Endothelial cell of umbilical vein (primary cell): ENCODE results near the gene HLA-DQA2. TPM values are rescaled to one million over a fixed set of nuclear protein-coding genes. Genes with fewer than 3 reads are reported as not detected.

Experiments used
- BruUV-seq: library from RNA; stranded (reverse); fragments of 400-500 nt; replicated peaks from 2 replicates; lab custom pipeline; 2021; lab: Mats Ljungman, UMichigan
- CTCF ChIA-PET: fragments of 300-600, 350-600 bp; sonication (Branson Sonifier 250); formaldehyde crosslinking; loops from one replicate; lab custom pipeline; 2021; ENCODE audit warnings: antibody characterized with exemption, inconsistent platforms; lab: Charles Lee
- POLR2A ChIA-PET: fragments of 300-600, 350-600 bp; sonication (Branson Sonifier 250); formaldehyde crosslinking; loops from one replicate; lab custom pipeline; 2021; ENCODE audit warnings: antibody characterized with exemption, inconsistent platforms; lab: Charles Lee
- DNase-seq: peaks from one replicate; pipeline ENCODE4 v3.0.0-alpha.2; 2011; ENCODE audit warnings: low read depth, low spot score
- FAIRE-seq: peaks from 2 replicates; lab custom pipeline; 2011; peaks lifted over from hg19 to GRCh38; lab: Jason Lieb, UNC
- H2AFZ ChIP-seq: 2 replicates; pipeline ENCODE4 v1.6.0; 2012; ENCODE audit warnings: low read depth, low read length, control low read depth, inconsistent platforms
- H3K27ac ChIP-seq: 2 replicates; pipeline ENCODE4 v1.5.1; 2011; ENCODE audit warnings: low read depth, mild to moderate bottlenecking, control low read depth, low read length, moderate library complexity; ENCODE audit not compliant: insufficient read depth
- H3K27me3 ChIP-seq, 2 experiments: 2 replicates each; pipeline versions ENCODE4 v1.6.0 to v1.6.1; 2011; ENCODE audit warnings: low read length in 2 of 2, mixed read lengths in 1 of 2; ENCODE audit not compliant: control insufficient read depth in 2 of 2, insufficient read depth in 2 of 2
- H3K36me3 ChIP-seq, 2 experiments: 2 replicates in 1 of 2; 3 replicates in 1 of 2; pipeline ENCODE4 v1.5.1; 2011; ENCODE audit warnings: low read length in 2 of 2, mild to moderate bottlenecking in 1 of 2, moderate library complexity in 1 of 2; ENCODE audit not compliant: control insufficient read depth in 2 of 2, insufficient read depth in 2 of 2; ENCODE audit errors: extremely low read depth in 1 of 2
- H3K4me1 ChIP-seq: 3 replicates; pipeline ENCODE4 v1.5.1; 2011; ENCODE audit warnings: mild to moderate bottlenecking, low read length; ENCODE audit not compliant: control insufficient read depth, insufficient read depth; ENCODE audit errors: extremely low read depth
- H3K4me2 ChIP-seq: 2 replicates; pipeline ENCODE4 v1.6.1; 2011; ENCODE audit warnings: low read length, control low read depth, mixed read lengths; ENCODE audit not compliant: insufficient read depth
- H3K4me3 ChIP-seq, 3 experiments: fragments of 200-600 bp in 1 of 3; sonication (generic), shearing (Covaris generic) in 1 of 3; replicated peaks in 1 of 3; 2 replicates each; pipeline ENCODE4 v1.5.1; 2011 to 2016; ENCODE audit warnings: control low read depth in 3 of 3, low read length in 3 of 3, mild to moderate bottlenecking in 2 of 3, inconsistent platforms in 1 of 3, low read depth in 1 of 3, moderate library complexity in 1 of 3; ENCODE audit not compliant: insufficient read depth in 1 of 3
- H3K79me2 ChIP-seq: 2 replicates; pipeline ENCODE4 v1.6.0; 2012; ENCODE audit warnings: low read length, inconsistent platforms; ENCODE audit not compliant: control insufficient read depth, insufficient read depth
- H3K9ac ChIP-seq: replicated peaks from 2 replicates; pipeline ENCODE3; 2011; ENCODE audit warnings: low read length, control low read depth; ENCODE audit not compliant: insufficient read depth; ENCODE audit errors: extremely low read depth
- H3K9me1 ChIP-seq: replicated peaks from 3 replicates; pipeline ENCODE4 v1.6.0; 2011; ENCODE audit warnings: mild to moderate bottlenecking, low read length; ENCODE audit not compliant: control insufficient read depth, insufficient read depth; ENCODE audit errors: extremely low read depth
- H3K9me3 ChIP-seq: replicated peaks from 2 replicates; pipeline ENCODE4 v1.5.1; 2012; ENCODE audit warnings: low read length, inconsistent platforms; ENCODE audit not compliant: control insufficient read depth, insufficient read depth
- H4K20me1 ChIP-seq: replicated peaks from 2 replicates; pipeline ENCODE3; 2011; ENCODE audit warnings: mild to moderate bottlenecking, low read length; ENCODE audit not compliant: control insufficient read depth, insufficient read depth; ENCODE audit errors: extremely low read depth
- CTCF ChIP-seq, 2 donors: IDR thresholded peaks; 1 replicate in 1 of 2; 2 replicates in 1 of 2; pipeline ENCODE4 v1.5.1; 2011; ENCODE audit warnings: low read length in 2 of 2, mild to moderate bottlenecking in 2 of 2, moderate library complexity in 2 of 2, control low read depth in 1 of 2, inconsistent platforms in 1 of 2, low read depth in 1 of 2; ENCODE audit not compliant: insufficient read depth in 1 of 2; ENCODE audit errors: extremely low read depth in 1 of 2
- EZH2 ChIP-seq: IDR thresholded peaks from 2 replicates; pipeline ENCODE4 v1.6.1; 2012; ENCODE audit warnings: borderline replicate concordance, low read depth, mild to moderate bottlenecking, moderate library complexity, low read length, inconsistent platforms; ENCODE audit not compliant: severe bottlenecking
- FOS ChIP-seq: IDR thresholded peaks from 2 replicates; pipeline ENCODE4 v1.6.1; 2011; ENCODE audit warnings: mild to moderate bottlenecking, low read length, moderate library complexity, borderline replicate concordance; ENCODE audit not compliant: insufficient read depth
- GATA2 ChIP-seq: IDR thresholded peaks from 2 replicates; pipeline ENCODE4 v1.7.0; 2011; ENCODE audit warnings: low read depth, mild to moderate bottlenecking, moderate library complexity, mixed read lengths, low read length; ENCODE audit not compliant: insufficient read length, insufficient read depth
- JUN ChIP-seq: IDR thresholded peaks from 2 replicates; pipeline ENCODE4 v1.6.1; 2011; ENCODE audit warnings: borderline replicate concordance, low read depth; ENCODE audit not compliant: insufficient read length, insufficient read depth
- MAX ChIP-seq: IDR thresholded peaks from 2 replicates; pipeline ENCODE4 v1.6.1; 2011; ENCODE audit not compliant: insufficient read depth, insufficient read length
- MYC ChIP-seq: IDR thresholded peaks from one replicate; pipeline ENCODE4 v1.6.1; 2011; ENCODE audit warnings: mild to moderate bottlenecking, low read depth, low read length
- POLR2A ChIP-seq: IDR thresholded peaks from 2 replicates; pipeline ENCODE4 v1.6.1; 2012; ENCODE audit warnings: low read depth, mild to moderate bottlenecking, control low read depth, low read length
- POLR2AphosphoS5 ChIP-seq: IDR thresholded peaks from 2 replicates; pipeline ENCODE4 v1.6.1; 2012; ENCODE audit warnings: low read depth, mild to moderate bottlenecking, control low read depth, low read length, moderate library complexity; ENCODE audit not compliant: insufficient read depth
- dilution Hi-C: fragments of 300-500 bp; cut with MboI; formaldehyde crosslinking; loops from one replicate; pipeline ENCODE4 v1.15.0; 2019; ENCODE audit warnings: low sequenced_read_pairs; ENCODE audit not compliant: extremely low pct_ligation_motif_present
- intact Hi-C: fragments of 100-400 bp; cut with micrococcal nuclease; formaldehyde crosslinking; loops from one replicate; pipeline ENCODE4 v1.10.0; 2022
- polyA plus RNA-seq, 4 experiments: library from polyadenylated mRNA; depleted of rRNA in 3 of 4; stranded (reverse) in 3 of 4; unstranded in 1 of 4; fragments of >200 nt; gene quantifications; 2 replicates each; pipeline versions ENCODE4 v1.2.1 to v1.2.3, GENCODE V29; 2011 to 2012; ENCODE audit warnings: missing spikeins in 1 of 4
- total RNA-seq: library from RNA; stranded (reverse); gene quantifications from 2 replicates; pipeline ENCODE4 v1.2.3, GENCODE V29; 2021

HLA-DQA2 gene
- total and polyA plus RNA-seq, 2 donors (not counting 3 experiments of a cell fraction or from before 2014, with no cell fraction given), result not detected

- H3K27me3 ChIP-seq, result peaks cover 2 to 25% of the 10 kb centered on the region in 2 experiments
- H3K9me1 ChIP-seq, result no peaks in the 10 kb centered on the region
- intact Hi-C loops, result no loop called here
- dilution Hi-C loops, result no loop called here
- no peaks in the 10 kb centered on the region for H3K4me1 ChIP-seq
- H3K4me3 ChIP-seq, result no peak overlapping the region
- no peaks in the 10 kb centered on the region for H3K9me3 ChIP-seq
- no TSS peak for BruUV-seq
- H3K79me2 ChIP-seq, result no peaks in the 10 kb centered on the region
- TF ChIP-seq MAX (no peak), JUN (no peak), POLR2A (no peak), GATA2 (no peak), FOS (no peak), EZH2 (no peak), CTCF (IDR thresholded peaks at IDR 0.05; ENCODE audit: extremely low read depth in 1 of 2, insufficient read depth in 1 of 2, low read depth in 1 of 2, low read length in 2 of 2) (no peak), POLR2AphosphoS5 (no peak), MYC (no peak)
- no peak overlapping the region for H3K4me2 ChIP-seq
- no peak overlapping the region for H3K9ac ChIP-seq
- FAIRE-seq (no peak), DNase-seq (no peak)
- no peaks in the 10 kb centered on the region for H3K36me3 ChIP-seq
- CTCF ChIA-PET, result no interaction called here
- POLR2A ChIA-PET, result no interaction called here
- H2AFZ ChIP-seq, result no peak overlapping the region
- H3K27ac ChIP-seq, result no peak overlapping the region
- no peaks in the 10 kb centered on the region for H4K20me1 ChIP-seq
These were observed 11.4 kb downstream of the HLA-DQA2 start for GRCh38 chr6:32752580-32752979.
